GM19193 (cell line): ENCODE measurements around the gene ZNF804B.

Experiments used
- POLR2A ChIP-seq: IDR thresholded peaks from 4 replicates; pipeline ENCODE4 v1.6.1; 2011; ENCODE audit not compliant: insufficient read depth, insufficient read length; ENCODE audit errors: extremely low read depth

The ZNF804B gene

DNA sequence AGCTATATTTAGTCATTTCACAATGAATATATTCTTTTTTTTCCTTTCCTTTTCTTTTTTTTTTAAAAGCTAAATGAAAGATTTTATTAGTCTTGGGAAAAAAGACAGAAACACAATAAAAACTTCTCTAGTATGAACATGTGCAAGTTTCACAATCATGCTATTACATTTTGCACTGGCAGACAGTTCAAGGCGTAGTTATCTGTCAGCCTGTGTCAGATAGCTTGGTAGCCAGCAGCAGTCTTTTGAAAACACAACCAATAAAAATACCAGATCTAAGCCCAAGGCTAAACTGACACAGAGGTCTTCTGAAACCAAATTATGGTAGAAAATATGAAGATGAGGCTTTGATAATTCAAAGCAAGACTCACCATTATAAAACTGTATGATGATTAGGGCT lies 241.8 kb downstream of the ZNF804B start:
- TF ChIP-seq POLR2A, result no peak

DNA sequence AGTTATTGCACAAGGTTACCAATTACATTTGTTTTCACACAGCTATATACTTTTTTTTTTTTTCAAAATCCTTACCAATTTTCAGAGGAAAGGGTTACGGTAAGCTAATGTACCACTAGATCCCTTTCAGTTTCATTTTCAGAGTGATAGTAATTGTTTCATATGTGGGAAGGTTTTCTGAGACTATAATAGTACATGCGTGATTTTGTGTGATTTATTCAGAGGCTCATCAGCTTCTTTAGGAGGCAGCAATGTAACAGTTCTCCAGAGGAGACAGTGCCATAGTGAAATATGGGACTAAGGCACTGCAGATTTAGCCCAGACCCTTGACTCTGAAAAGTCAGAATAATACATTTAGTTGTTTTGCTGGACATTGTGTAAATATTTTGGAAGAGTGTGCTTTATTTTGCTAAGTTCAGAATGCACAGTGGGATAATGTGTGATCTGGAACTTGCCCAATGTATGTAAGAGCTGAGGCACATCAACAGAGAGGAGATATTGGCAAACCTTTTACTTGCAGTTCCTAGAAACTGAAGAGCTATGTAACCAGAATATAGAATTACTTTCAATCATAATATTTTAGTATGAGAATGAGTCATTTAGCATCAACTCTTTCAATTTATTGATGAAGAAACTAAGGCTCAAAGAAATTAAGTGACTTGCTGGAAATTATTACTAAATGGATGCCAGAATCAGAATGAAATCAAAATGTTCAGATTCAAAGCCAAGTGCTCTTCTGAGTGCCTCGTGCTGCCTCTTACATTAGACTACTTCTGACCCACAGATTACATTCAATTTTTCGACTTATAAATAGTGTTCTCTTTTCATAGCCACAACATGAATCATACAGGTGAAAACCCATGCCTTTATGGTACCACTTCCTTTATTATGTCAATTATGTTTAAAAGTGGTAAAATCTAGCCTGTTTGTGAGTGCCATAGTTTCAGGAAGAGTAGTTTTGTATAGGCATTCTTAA lies 243.8 kb downstream of the ZNF804B start:
- TF ChIP-seq POLR2A, result no peak

DNA sequence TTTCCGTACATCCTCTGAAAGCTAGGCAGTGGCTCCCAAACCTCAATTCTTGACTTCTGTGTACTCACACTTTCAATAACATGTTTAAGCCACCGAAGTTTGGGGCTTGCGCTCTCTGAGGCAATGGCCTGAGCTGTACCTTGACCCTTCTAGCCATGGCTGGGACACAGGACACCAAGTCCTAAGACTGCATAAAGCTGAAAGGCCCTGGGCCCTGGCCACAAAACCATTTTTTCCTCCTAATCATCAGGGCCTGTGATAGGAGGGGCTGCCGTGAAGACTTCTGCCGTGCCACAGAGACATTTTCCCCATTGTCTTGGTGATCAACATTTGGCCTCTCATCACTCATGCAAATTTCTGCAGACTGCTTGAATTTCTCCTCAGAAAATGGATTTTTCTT lies 252.5 kb downstream of the ZNF804B start:
- TF ChIP-seq POLR2A, result no peak

DNA sequence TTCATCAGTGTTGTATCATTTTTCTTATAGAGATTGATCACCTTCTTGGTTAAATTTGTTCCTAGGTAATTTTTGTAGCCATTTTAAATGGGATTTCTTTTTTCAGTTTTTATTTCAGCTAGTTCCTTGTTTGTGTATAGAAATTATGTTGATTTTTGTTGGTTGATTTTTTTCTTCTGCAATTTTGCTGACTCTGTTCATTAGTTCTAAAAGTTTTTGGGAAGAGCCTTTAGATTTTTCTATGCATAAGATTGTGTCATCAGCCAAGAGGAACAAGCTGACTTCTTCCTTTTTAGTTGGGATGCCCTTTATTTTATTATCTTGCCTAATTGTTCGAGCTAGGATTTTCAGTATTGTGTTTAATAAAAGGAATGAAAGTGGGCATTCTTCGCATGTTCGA lies 258.2 kb downstream of the ZNF804B start:
- TF ChIP-seq POLR2A, result no peak

DNA sequence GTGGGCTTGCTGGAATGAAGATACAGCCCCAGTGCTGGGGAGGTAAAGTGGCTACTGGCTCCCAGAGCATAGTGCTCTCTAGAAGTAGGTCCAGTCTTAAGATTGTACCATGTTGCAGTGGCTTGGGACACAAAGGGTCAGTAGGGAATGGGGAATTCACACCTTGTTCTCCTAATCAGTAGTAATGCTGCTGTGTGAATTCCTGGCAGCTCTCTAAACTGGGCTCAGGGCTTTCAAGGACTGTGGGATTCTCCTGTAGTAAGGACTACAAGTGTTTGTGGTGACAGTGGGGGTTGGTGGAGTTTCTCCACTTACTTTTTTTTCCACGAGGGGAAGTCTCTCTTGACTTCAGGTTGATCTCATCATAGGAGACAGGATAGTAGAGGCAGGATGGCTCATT lies 262.2 kb downstream of the ZNF804B start:
- no peak for TF ChIP-seq POLR2A

DNA sequence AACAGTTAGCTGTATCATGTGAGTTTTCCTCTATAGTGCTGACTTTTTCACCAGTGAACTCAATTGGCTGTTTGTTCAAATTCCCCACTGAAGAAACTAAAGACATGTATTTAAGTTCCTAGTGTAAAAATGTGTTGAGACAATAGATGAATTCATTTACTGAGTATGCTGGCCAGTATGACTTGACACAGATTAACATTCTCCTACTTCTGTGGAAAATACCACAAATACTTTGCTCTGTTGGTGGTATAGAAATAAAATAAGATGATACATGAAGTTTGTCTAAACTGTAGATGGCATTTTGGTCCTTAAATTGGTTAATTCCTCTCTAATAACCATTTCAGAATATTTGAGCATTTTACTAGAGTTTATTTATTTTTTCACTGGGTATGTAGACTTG lies 263.7 kb downstream of the ZNF804B start:
- TF ChIP-seq POLR2A, result no peak

DNA sequence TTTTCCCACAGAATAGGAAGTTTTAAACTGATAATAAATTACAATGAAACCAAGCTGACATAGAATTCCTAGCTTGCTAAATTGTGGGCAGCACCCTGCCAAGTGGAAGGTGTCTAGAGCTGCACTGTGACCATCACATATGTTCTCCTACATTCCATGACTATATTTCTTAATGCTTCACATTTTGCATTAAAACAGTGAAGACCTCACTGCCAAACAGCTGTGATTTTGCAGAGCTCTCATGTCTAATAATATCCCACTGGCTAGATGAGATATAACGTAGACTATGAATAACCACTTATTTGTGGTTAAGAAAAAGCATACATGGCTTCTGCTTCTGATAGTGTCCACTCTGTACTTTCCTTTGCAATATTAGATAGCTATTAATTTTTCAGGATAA lies 264.4 kb downstream of the ZNF804B start:
- no peak for TF ChIP-seq POLR2A

DNA sequence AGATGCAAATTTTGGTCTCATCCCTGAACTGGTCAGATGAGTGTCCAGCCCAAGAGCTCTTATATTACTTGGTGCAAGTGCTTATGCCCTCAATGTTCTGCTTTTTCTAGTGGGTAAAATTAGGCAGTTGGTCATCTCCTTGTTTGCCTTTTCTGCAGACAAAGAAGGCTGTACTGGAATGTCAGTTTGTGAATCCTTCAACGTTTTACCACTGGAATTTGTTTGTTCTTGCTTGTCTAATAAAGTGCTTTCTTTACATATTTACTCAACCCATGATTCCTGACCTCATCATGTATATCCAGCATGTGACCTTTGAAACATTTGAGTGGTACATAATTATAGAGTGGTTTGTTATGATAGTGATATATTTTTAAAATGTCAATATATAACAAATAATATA lies 268.3 kb downstream of the ZNF804B start:
- no peak for TF ChIP-seq POLR2A

DNA sequence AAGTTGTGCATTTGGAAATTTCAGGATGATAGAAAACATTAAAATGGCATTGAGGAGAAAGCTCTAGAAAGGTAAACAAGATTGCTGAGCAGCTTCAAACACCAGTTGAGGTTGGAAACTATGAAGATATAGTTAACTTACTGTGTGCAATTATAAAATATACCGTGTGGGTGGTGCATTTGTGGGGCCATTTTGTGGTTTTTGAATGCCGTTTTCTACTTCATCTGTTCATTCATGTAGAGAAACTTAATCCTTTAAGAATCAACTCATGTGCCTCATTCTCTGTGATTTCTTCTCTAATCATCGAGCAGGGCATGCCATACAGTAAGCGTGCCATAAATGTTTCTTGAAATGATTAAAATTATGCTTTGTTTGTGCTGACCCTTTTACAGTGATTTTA lies 268.8 kb downstream of the ZNF804B start:
- TF ChIP-seq POLR2A, result no peak

DNA sequence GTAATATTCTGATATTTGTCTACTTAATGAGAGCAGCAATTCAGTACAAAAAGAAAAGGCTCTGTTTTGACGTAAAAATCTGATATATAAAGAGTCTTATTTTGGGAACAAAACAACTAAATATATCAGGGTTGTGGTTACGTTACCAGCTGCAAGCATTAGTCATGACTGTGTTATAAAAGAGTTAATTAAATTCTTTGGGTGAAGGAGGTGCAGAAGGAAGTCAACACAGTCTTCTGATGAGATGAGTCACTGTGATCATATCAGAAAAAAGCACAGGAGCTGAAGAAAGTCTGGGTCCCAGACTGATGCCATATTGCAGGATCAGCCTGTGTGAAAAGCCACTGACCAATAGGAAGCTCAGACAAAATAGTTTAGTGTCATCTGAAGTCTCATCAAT lies 270.4 kb downstream of the ZNF804B start:
- TF ChIP-seq POLR2A, result no peak

DNA sequence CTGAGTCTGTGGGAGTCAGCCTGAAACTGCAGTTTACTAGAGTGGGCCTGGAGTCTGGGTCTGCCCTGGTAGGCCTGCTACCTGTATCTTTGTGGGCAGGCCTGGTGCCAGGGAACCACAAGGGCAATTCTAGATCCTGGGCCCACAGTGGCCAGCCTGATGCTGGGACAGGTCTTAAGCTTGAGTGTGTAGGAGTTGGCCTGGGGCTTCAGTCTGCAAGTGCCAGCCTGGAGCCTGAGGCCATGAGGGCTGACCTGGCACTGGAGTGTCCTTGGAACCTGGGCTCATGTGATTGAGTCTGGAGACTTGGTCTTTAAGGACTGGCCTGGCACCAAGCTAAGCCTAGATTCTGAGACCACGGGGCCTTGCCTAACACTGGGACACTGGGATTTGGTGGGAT lies 281.7 kb downstream of the ZNF804B start:
- TF ChIP-seq POLR2A, result no peak

DNA sequence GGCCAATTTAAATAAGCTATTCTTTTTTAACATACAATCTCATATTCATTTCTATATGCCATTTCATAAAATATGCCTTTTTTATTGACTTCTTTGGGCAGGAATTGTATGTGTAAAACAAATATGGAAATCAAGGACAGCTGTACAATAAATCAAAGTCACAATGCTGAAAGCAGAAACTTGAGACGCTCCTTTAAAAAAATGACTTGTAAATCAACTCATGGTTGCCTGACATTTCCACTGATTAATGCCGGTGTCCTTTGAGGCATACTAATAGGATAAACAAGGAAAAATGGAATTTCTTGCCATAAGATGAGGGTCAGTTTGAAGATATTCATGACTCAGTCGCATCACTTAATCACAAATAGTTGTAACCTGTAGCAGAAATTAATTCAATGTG lies 283.4 kb downstream of the ZNF804B start:
- no peak for TF ChIP-seq POLR2A

DNA sequence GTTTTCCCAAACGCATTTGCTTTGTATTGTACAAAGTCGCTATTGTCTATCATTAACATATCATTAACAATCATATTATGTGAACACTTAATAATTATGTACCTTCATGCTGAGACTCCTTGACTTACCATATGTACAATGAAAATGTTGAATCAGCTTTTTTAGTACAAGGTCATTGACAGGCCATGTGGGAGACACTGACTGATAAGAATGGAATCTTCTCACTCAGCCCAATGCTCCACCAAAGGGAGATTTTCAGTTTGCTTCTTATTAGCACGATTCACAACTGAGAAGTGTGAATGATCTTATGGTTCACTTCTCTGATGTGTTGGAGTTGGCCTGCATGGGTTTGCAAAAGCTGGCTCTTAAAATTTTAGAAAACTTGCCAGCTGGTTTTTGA lies 289.5 kb downstream of the ZNF804B start:
- TF ChIP-seq POLR2A, result no peak

DNA sequence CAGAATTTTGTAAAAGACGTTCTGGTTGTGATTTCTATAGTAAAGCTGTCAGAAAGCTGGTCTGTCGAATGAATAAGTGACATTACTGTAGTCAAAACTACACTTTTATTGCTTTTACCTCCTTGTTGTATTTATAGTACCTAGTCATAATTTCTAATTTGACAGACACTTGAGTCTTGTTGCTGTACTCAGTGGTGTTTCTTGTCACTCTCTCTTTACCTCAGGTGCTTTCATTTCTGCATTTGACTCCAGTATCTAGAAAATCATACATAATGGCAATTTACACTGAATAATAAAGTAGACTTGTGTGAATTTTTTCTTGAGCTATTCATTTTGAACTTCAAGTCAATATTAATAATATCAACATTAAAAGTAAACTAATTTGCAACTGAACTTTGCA lies 293.6 kb downstream of the ZNF804B start:
- TF ChIP-seq POLR2A, result no peak

DNA sequence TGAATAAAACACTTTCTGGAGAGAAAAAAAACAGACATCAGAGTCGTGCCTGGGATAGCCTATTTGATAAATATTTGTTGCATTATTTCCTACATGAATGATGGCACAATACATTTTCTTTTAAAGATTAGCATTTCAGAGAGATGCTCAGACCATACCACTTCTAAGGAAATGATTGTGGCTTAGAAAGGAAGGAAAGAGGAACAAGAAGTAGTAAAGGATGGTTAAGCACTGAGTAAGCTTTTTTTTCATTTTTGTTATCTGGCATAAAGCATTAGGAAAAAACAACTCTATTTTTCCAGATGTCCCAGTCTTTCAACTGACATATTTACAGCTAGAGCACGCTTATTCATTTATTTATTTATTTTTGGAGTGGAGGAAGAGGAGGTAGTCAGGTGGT lies 294.9 kb downstream of the ZNF804B start:
- no peak for TF ChIP-seq POLR2A

DNA sequence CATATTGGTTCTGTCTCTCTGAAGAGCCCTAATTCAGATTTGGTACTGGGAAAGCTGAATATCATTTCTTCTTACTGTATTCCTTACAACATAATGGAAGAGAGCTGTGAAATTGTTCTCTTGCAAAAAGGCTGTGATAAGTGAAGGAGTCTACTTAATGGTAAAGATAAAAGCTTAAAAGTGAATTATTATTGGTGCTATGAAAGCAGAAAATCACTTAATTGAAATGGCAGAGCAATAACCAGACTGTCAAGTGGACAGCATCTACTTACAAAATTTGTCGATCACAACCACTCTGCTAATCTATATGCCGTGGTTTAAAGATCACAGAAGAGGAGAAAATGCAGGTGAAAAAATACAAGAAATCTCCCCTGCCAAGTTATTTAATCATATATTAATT lies 300.7 kb downstream of the ZNF804B start:
- TF ChIP-seq POLR2A, result no peak
